ENCODE measurements around the gene GYG2. TPM values are rescaled to one million over a fixed set of nuclear protein-coding genes. Genes with fewer than 3 reads are reported as not detected.
A peak's percentile ranks its signal among the peaks of the same experiment; 100 is the strongest.

GYG2 gene
- total and polyA plus RNA-seq, 2 of the 8 experiments (the other 6 are each of a cell fraction or from before 2014, with no cell fraction given) = 52.8 to 65.3 TPM

- no peak overlapping the region for H4K8ac ChIP-seq (ENCODE audit: extremely low read depth, insufficient read depth, low read length)
- no peaks in the 10 kb centered on the region for H3K79me2 ChIP-seq (ENCODE audit: control insufficient read depth in 1 of 2, insufficient read depth in 2 of 2, low read length in 2 of 2)
- DNase-seq (ENCODE audit: low read depth in 1 of 2, low spot score in 2 of 2) (no peak), FAIRE-seq (no peak)
- no peaks in the 10 kb centered on the region for H4K20me1 ChIP-seq (replicated peaks in 1 of 2; ENCODE audit: control insufficient read depth in 1 of 2, insufficient read depth in 2 of 2, low read length in 2 of 2)
- H2BK120ac ChIP-seq (replicated peaks; ENCODE audit: low read depth, low read length) = no peak overlapping the region
- no peak overlapping the region for H2BK15ac ChIP-seq (ENCODE audit: low read length)
- no peak overlapping the region for H2AK5ac ChIP-seq (ENCODE audit: low read depth, low read length)
- H3K4ac ChIP-seq (replicated peaks; ENCODE audit: insufficient read length, low read depth, low read length) = no peak overlapping the region
- H3K9me3 ChIP-seq (ENCODE audit: insufficient read depth in 2 of 2, low read depth in 1 of 2, low read length in 1 of 2) = no peaks in the 10 kb centered on the region
- TF ChIP-seq POLR2A (IDR thresholded peaks at IDR 0.05; ENCODE audit: control extremely low read depth in 1 of 2, low read depth in 2 of 2, low read length in 2 of 2) = no peak
- ChIA-PET POLR2A (ENCODE audit: partially characterized antibody) (no interaction called here), CTCF (ENCODE audit: partially characterized antibody) (no interaction called here)
- no peak overlapping the region for H3K9ac ChIP-seq (replicated peaks in 1 of 4; ENCODE audit: extremely low read depth in 1 of 4, low read depth in 3 of 4, low read length in 3 of 4)
- H3K4me2 ChIP-seq (ENCODE audit: insufficient read depth in 1 of 2, low read depth in 2 of 2, low read length in 2 of 2) = no peak overlapping the region
- H4K91ac ChIP-seq (replicated peaks; ENCODE audit: insufficient read length, low read length) = no peak overlapping the region
- no peak overlapping the region for H2BK20ac ChIP-seq (ENCODE audit: low read length)
- no peak overlapping the region for H3K27ac ChIP-seq (ENCODE audit: low read depth, low read length)
- H2AFZ ChIP-seq (ENCODE audit: low read length) = no peak overlapping the region
- H3K56ac ChIP-seq (replicated peaks; ENCODE audit: insufficient read length, low read depth, low read length) = peak overlapping the region; percentile 86
- no peak overlapping the region for H3K4me3 ChIP-seq (ENCODE audit: extremely low read depth in 1 of 4, insufficient read depth in 2 of 4, low read depth in 3 of 4, low read length in 4 of 4)
- H4K5ac ChIP-seq (ENCODE audit: insufficient read length, low read depth, low read length) = no peak overlapping the region
- H3K23me2 ChIP-seq (ENCODE audit: low read depth, low read length) = no peaks in the 10 kb centered on the region
- no peaks in the 10 kb centered on the region for H3K27me3 ChIP-seq (replicated peaks in 1 of 4; ENCODE audit: control insufficient read depth in 3 of 4, extremely low read depth in 1 of 4, insufficient read depth in 3 of 4, low read length in 3 of 4)
- no peak overlapping the region for H3K23ac ChIP-seq (ENCODE audit: insufficient read length)
- no peak overlapping the region for H3K14ac ChIP-seq (ENCODE audit: insufficient read length)
- no peak overlapping the region for H3K18ac ChIP-seq (ENCODE audit: extremely low read depth, low read length)
- WGBS, 2 experiments (ENCODE audit: extremely low coverage in 1 of 2, insufficient coverage in 1 of 2, insufficient read length in 1 of 2, insufficient replicate concordance in 2 of 2, low coverage in 1 of 2, low lambda C conversion rate in 2 of 2, missing lambda C conversion rate in 1 of 2) = 85 to 100% methylated on average over 1 of the region's 1 CpG
- no peak overlapping the region for H2BK5ac ChIP-seq (ENCODE audit: low read depth, low read length)
- H3K4me1 ChIP-seq (replicated peaks in 1 of 4; ENCODE audit: control insufficient read depth in 3 of 4, insufficient read depth in 4 of 4, low read length in 3 of 4) = no peaks in the 10 kb centered on the region
- peaks cover 0 to 14% (median 2%) of the 10 kb centered on the region in 4 experiments; a peak in 3 of 8 replicates for H3K36me3 ChIP-seq (ENCODE audit: control insufficient read depth in 2 of 4, insufficient read depth in 4 of 4, low read length in 3 of 4)
- H3K79me1 ChIP-seq (ENCODE audit: low read depth, low read length) = no peaks in the 10 kb centered on the region
- H2BK12ac ChIP-seq (ENCODE audit: low read depth, low read length) = no peak overlapping the region
Observed at GRCh38 chrX:2879670-2880069, 50.9 kb downstream of the GYG2 start.
